Testis (tissue), 3 donors: ENCODE data around the gene SPRY4. TPM values are rescaled to one million over a fixed set of nuclear protein-coding genes. Genes with fewer than 3 reads are reported as not detected.

Experiments used
- DNase-seq: peaks from one replicate; pipeline ENCODE4 v3.0.0-alpha.2; 2019
- H3K27ac ChIP-seq, 2 donors: fragments of 200-600 bp; sonication (generic); one replicate each; pipeline ENCODE4 v1.5.1; 2019
- H3K27me3 ChIP-seq: fragments of 200-600 bp; sonication (generic); one replicate; pipeline ENCODE4 v1.5.1; 2019
- H3K36me3 ChIP-seq: fragments of 200-600 bp; sonication (generic); one replicate; pipeline ENCODE4 v1.5.1; 2017; ENCODE audit warnings: low read depth; ENCODE audit errors: missing control alignments
- H3K4me1 ChIP-seq: fragments of 200-600 bp; sonication (generic); one replicate; pipeline ENCODE4 v1.5.1; 2019
- H3K4me3 ChIP-seq, 2 donors: fragments of 200-600 bp; sonication (generic); one replicate each; pipeline ENCODE4 v1.5.1; 2017 to 2019
- H3K9me3 ChIP-seq: fragments of 200-600 bp; sonication (generic); one replicate; pipeline ENCODE4 v1.5.1; 2017
- CTCF ChIP-seq, 3 experiments: fragments of 450-650 bp in 2 of 3; fragments of 200-600 bp in 1 of 3; sonication (generic) in 1 of 3; IDR thresholded peaks; one replicate each; pipeline ENCODE4 v1.5.1; 2016 to 2019; ENCODE audit warnings: antibody characterized with exemption in 3 of 3, mild to moderate bottlenecking in 2 of 3, moderate library complexity in 1 of 3
- POLR2A ChIP-seq: fragments of 450-650 bp; IDR thresholded peaks from one replicate; pipeline ENCODE4 v1.6.1; 2017; ENCODE audit warnings: antibody characterized with exemption, mild to moderate bottlenecking, moderate library complexity
- WGBS, 2 donors: methylation state at CpG; one replicate each; pipeline ENCODE4 v1.1.5; 2018; 5-methylcytosine and 5-hydroxymethylcytosine counted together
- intact Hi-C: fragments of 100-400 bp; cut with DNase I; formaldehyde crosslinking; loops from one replicate; pipeline ENCODE4 v1.15.1; 2023; ENCODE audit warnings: low total_unique reads
- polyA plus RNA-seq: library from polyadenylated mRNA; stranded (reverse); fragments of 350-450 nt; fragmentation: Illumina TruSeq; extraction: RNeasy Lipid Tissue Mini Kit (QIAGEN cat#74804); gene quantifications from one replicate; pipeline ENCODE4 v1.2.3, GENCODE V29; 2014; ENCODE audit warnings: low read depth, low replicate concordance; ENCODE audit not compliant: insufficient read depth
- total RNA-seq, 2 donors: library from RNA; depleted of rRNA; stranded (reverse); fragments of >200 nt; gene quantifications; one replicate each; pipeline ENCODE4 v1.2.3, GENCODE V29; 2016

SPRY4 gene
- total and polyA plus RNA-seq, 3 donors from 2014 or later = 3.8 to 7.2 (median 5.3) TPM

GRCh38 chr5:142325725-142326479 lies 1.1 kb upstream of the SPRY4 start:
- Histone ChIP-seq H3K9me3 (no peaks in the 10 kb centered on the region), H3K36me3 (no peaks in the 10 kb centered on the region), H3K27me3 (no peaks in the 10 kb centered on the region), H3K4me3 (peak overlapping the region; percentile 39 to 72), H3K4me1 (peaks cover 16% of the 10 kb centered on the region), H3K27ac (peak overlapping the region in 1 of 2 donors; percentile 32)
- WGBS, 2 donors = 9 to 20% methylated on average over 1 to 41 of the region's 44 CpGs
- no peak for DNase-seq
- intact Hi-C loops = no loop called here
- TF ChIP-seq CTCF (IDR thresholded peaks at IDR 0.05) (no peak), POLR2A (no peak)

- intact Hi-C loops = no loop called here
- DNase-seq = no peak
- Histone ChIP-seq H3K9me3 (no peaks in the 10 kb centered on the region), H3K27me3 (no peaks in the 10 kb centered on the region), H3K27ac (peak overlapping the region; percentile 55 to 74), H3K36me3 (no peaks in the 10 kb centered on the region), H3K4me1 (peaks cover 16% of the 10 kb centered on the region), H3K4me3 (peak overlapping the region; percentile 51 to 72)
- WGBS, 2 donors = 2 to 10% methylated on average over 19 to 58 of the region's 58 CpGs
- TF ChIP-seq CTCF (IDR thresholded peaks at IDR 0.05) (no peak), POLR2A (no peak)
Observed at GRCh38 chr5:142324136-142324870, 518 bp downstream of the SPRY4 start.

- Histone ChIP-seq H3K4me1 (peaks cover 16% of the 10 kb centered on the region), H3K9me3 (no peaks in the 10 kb centered on the region), H3K36me3 (no peaks in the 10 kb centered on the region), H3K4me3 (peak overlapping the region; percentile 51 to 72), H3K27ac (peak overlapping the region in 1 of 2 donors; percentile 74), H3K27me3 (no peaks in the 10 kb centered on the region)
- WGBS, 2 donors = 32 to 38% methylated on average over 19 of the region's 19 CpGs
- intact Hi-C loops = no loop called here
- TF ChIP-seq CTCF (IDR thresholded peaks at IDR 0.05) (no peak), POLR2A (no peak)
- DNase-seq = no peak
Observed at GRCh38 chr5:142323480-142324135, 1.2 kb downstream of the SPRY4 start.

- no peaks in the 10 kb centered on the region for H3K27me3 ChIP-seq
- no peaks in the 10 kb centered on the region for H3K9me3 ChIP-seq
- H3K27ac ChIP-seq = peak overlapping the region in 1 of 2 donors; percentile 74
- peaks cover 16% of the 10 kb centered on the region for H3K4me1 ChIP-seq
- TF ChIP-seq POLR2A (no peak), CTCF (IDR thresholded peaks at IDR 0.05) (no peak)
- DNase-seq = no peak
- H3K36me3 ChIP-seq = no peaks in the 10 kb centered on the region
- intact Hi-C loops = no loop called here
- peak overlapping the region in 1 of 2 donors; percentile 72 for H3K4me3 ChIP-seq
- 34 to 62% methylated on average over 15 of the region's 15 CpGs for WGBS, 2 donors
Observed at GRCh38 chr5:142322747-142323479, 1.9 kb downstream of the SPRY4 start.
